Measurements from ENCODE around the gene RBM47. TPM values are rescaled to one million over a fixed set of nuclear protein-coding genes. Genes with fewer than 3 reads are reported as not detected.
"Not testable (repeated sequence)": the region's sequence is repeated elsewhere in the genome, so short reads cannot be mapped to it uniquely, and the experiment has no call there.

RBM47 gene
- total RNA-seq, 1 donor from 2014 or later = 4.6 TPM

DNA sequence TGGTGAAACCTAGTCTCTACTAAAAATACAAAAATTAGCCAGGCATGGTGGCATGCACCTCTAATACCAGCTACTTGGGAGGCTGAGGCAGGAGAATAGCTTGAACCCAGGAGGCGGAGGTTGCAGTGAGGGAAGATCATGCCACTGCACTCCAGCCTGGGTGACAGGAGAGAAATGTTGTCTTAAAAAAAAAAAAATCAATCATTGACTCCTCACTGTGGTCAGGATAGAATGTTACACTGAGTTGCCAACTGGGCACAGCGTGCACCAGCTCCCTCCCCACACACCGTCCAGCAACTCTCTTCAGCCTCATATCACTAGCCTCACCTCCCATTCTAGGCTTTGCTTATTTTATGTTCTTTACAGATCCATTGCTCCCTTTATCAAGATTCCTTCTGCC is 215.0 kb downstream of the RBM47 start:
- TF ChIP-seq, protein P1, sequence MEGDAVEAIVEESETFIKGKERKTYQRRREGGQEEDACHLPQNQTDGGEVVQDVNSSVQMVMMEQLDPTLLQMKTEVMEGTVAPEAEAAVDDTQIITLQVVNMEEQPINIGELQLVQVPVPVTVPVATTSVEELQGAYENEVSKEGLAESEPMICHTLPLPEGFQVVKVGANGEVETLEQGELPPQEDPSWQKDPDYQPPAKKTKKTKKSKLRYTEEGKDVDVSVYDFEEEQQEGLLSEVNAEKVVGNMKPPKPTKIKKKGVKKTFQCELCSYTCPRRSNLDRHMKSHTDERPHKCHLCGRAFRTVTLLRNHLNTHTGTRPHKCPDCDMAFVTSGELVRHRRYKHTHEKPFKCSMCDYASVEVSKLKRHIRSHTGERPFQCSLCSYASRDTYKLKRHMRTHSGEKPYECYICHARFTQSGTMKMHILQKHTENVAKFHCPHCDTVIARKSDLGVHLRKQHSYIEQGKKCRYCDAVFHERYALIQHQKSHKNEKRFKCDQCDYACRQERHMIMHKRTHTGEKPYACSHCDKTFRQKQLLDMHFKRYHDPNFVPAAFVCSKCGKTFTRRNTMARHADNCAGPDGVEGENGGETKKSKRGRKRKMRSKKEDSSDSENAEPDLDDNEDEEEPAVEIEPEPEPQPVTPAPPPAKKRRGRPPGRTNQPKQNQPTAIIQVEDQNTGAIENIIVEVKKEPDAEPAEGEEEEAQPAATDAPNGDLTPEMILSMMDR (IDR thresholded peaks at IDR 0.05; ENCODE audit: unreplicated experiment) = no peak
- H3K9me3 Mint-ChIP-seq (ENCODE audit: unreplicated experiment) = no peaks in the 10 kb centered on the region
- peaks cover 3% of the 10 kb centered on the region for H3K36me3 Mint-ChIP-seq (ENCODE audit: low read depth, unreplicated experiment)
- H3K4me3 Mint-ChIP-seq (ENCODE audit: unreplicated experiment) = no peak overlapping the region
- H3K4me1 Mint-ChIP-seq (ENCODE audit: unreplicated experiment) = no peaks in the 10 kb centered on the region
- DNase-seq (ENCODE audit: low spot score) = no peak
- peaks cover 8% of the 10 kb centered on the region for H3K27me3 Mint-ChIP-seq (ENCODE audit: unreplicated experiment)
- H3K27ac Mint-ChIP-seq (ENCODE audit: unreplicated experiment) = no peak overlapping the region

DNA sequence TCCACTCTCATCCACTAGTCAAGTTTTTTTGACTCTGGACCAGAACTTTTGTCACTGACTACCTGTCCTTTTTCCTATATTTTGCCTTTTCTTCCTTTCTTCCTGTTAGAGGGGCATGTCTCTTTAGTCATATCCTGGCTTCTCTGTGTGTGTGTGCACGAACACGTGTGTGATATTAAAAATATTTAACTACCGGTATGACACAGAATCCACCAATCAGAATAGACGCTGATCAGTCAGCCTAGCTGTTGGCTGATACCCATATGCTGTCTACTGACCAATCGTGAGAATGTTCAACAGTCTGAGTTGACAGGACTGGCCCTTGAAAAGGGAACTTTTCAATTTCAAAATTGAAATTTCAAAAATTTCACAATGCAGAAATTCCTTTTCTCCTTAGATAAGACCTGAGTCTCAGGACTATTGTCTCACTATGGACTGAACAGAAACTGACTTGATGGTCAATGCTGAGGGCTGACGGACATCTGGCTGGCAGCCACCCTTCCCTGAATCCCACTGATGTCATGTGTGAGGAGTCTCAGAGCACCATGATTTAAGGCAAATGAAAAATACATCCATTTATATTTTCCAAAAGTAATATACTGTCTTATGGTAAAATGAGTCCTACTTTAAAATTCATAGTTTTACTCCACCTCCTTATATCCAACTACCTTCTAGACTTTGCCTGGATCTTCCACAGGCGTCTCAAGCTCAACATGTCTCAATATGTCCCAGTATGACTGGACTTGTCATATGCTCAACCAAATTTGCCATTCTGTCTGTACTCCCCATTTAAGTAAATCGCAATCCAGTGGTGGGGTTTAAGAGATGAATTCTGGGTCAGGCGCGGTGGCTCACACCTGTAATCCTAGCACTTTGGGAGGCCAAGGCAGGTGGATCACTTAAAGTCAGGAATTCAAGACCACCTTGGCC is 216.5 kb downstream of the RBM47 start:
- TF ChIP-seq, protein P1 (IDR thresholded peaks at IDR 0.05; ENCODE audit: unreplicated experiment) = no peak
- Mint-ChIP-seq H3K27ac (ENCODE audit: unreplicated experiment) (no peak overlapping the region), H3K36me3 (ENCODE audit: low read depth, unreplicated experiment) (no peaks in the 10 kb centered on the region), H3K4me1 (ENCODE audit: unreplicated experiment) (no peaks in the 10 kb centered on the region), H3K4me3 (ENCODE audit: unreplicated experiment) (no peak overlapping the region), H3K9me3 (ENCODE audit: unreplicated experiment) (no peaks in the 10 kb centered on the region), H3K27me3 (ENCODE audit: unreplicated experiment) (peaks cover 6% of the 10 kb centered on the region)
- DNase-seq (ENCODE audit: low spot score) = no peak

DNA sequence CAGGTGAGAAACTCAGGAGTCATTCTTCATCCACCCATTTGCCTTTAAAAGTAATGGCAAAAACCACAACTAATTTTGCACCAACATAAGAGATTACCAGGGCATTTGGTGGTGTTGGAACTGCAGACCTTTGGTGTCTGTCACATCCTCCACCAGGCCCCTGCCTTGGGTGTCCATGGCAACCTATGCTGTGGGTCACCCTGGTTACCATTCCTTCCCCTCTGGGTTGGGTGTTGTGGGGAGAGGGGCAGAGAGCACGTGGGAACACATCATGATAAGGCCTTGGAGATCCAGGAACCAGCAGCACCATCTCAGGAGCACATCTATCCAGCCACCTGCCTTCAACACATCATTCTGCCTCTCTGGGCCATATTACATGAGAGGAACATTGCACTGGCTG is 217.3 kb downstream of the RBM47 start:
- TF ChIP-seq, protein P1 (IDR thresholded peaks at IDR 0.05; ENCODE audit: unreplicated experiment) = no peak
- Mint-ChIP-seq H3K27ac (ENCODE audit: unreplicated experiment) (no peak overlapping the region), H3K27me3 (ENCODE audit: unreplicated experiment) (peaks cover 6% of the 10 kb centered on the region), H3K9me3 (ENCODE audit: unreplicated experiment) (peaks cover 3% of the 10 kb centered on the region), H3K36me3 (ENCODE audit: low read depth, unreplicated experiment) (peaks cover 5% of the 10 kb centered on the region), H3K4me3 (ENCODE audit: unreplicated experiment) (no peak overlapping the region), H3K4me1 (ENCODE audit: unreplicated experiment) (no peaks in the 10 kb centered on the region)
- no peak for DNase-seq (ENCODE audit: low spot score)

DNA sequence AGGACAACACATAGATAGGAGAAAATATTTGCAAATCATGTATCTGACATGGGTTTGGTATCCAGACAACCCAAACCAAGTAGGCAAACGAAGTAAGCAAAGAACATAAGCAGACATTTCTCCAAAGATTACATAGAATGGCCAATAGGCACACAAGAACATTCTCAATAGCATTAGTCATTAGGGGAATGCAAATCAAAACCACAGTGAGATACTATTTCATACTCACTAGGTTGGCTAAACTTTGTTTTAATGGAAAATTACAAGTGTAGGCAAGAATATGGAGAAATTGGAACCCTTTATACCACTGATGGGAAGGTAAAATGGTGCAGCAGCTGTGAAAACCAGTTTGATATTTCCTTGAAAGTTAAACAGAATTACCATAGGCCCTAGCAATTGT is 219.8 kb downstream of the RBM47 start:
- Mint-ChIP-seq H3K4me1 (ENCODE audit: unreplicated experiment) (no peaks in the 10 kb centered on the region), H3K9me3 (ENCODE audit: unreplicated experiment) (peaks cover 6% of the 10 kb centered on the region), H3K27me3 (ENCODE audit: unreplicated experiment) (peaks cover 3% of the 10 kb centered on the region), H3K4me3 (ENCODE audit: unreplicated experiment) (no peak overlapping the region), H3K27ac (ENCODE audit: unreplicated experiment) (no peak overlapping the region), H3K36me3 (ENCODE audit: low read depth, unreplicated experiment) (peaks cover 9% of the 10 kb centered on the region)
- TF ChIP-seq, protein P1 (IDR thresholded peaks at IDR 0.05; ENCODE audit: unreplicated experiment) = no peak
- no peak for DNase-seq (ENCODE audit: low spot score)

DNA sequence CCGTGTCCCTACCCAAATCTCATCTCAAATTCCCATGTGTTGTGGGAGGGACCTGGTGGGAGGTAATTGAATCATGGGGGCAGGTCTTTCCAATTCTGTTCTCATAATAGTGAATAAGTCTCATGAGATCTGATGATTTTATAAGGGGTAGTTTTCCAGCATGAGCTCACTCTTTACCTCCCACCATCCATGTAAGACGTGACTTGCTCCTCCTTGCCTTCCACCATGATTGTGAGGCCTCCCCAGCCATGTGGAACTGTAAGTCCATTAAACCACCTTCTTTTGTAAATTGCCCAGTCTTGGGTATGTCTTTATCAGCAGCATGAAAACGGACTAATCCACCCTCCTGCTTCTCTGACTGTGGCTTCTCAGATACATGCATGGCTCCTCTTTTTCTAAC is 222.2 kb downstream of the RBM47 start:
- not testable (repeated sequence) for DNase-seq (ENCODE audit: low spot score); H3K36me3 Mint-ChIP-seq (ENCODE audit: low read depth, unreplicated experiment); H3K4me1 Mint-ChIP-seq (ENCODE audit: unreplicated experiment); H3K27ac Mint-ChIP-seq (ENCODE audit: unreplicated experiment); H3K9me3 Mint-ChIP-seq (ENCODE audit: unreplicated experiment); H3K27me3 Mint-ChIP-seq (ENCODE audit: unreplicated experiment)
- peak overlapping the region; percentile 40 for H3K4me3 Mint-ChIP-seq (ENCODE audit: unreplicated experiment)

Measured in endothelial cell (in vitro differentiated cells).